ENCODE data around the gene ACOXL.

DNA sequence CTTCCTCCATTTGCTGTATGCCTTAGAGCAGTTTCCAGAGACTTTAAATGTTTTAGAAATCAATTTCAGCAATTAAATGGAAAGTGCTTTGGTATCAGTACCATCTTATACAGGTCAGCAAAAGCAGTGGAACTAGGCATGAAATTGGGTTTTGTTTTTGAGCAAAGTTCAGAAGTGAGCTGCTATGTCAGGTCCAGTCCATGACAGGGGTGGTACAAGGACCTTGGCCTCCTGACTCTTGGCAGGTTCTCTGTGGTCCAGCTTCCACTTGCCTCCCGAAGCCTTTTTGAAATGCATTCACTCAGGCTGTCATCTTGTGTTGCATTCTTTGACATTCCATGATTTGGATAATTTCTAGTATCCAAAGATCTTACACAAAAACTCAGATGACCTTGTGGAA, 159.3 kb downstream of the ACOXL start:
- TF ChIP-seq CTCF (IDR thresholded peaks at IDR 0.05; ENCODE audit: low read depth, low read length, poor library complexity, severe bottlenecking), result no peak
- TF ChIP-seq EZH2phosphoT487 (IDR thresholded peaks at IDR 0.05; ENCODE audit: borderline replicate concordance, low read length), result no peak
